A673 (cell line): ENCODE measurements around the gene CXCR6.

ENCODE experiments used
- CTCF ChIP-seq: fragments of 300-800, 200-600 bp; sonication (generic); conservative IDR thresholded peaks from 2 replicates; pipeline ENCODE4 v1.5.1; 2017; ENCODE audit warnings: low read depth, mild to moderate bottlenecking, antibody characterized with exemption, low read length, moderate library complexity, mixed read lengths
- EZH2 ChIP-seq: fragments of 200-600 bp; sonication (generic); IDR thresholded peaks from 2 replicates; pipeline ENCODE4 v1.6.1; 2017; ENCODE audit warnings: borderline replicate concordance, low read depth, mild to moderate bottlenecking, mixed read lengths, antibody characterized with exemption, low read length; ENCODE audit not compliant: poor library complexity, severe bottlenecking

- TF ChIP-seq CTCF (no peak), EZH2 (no peak)
Measured at GRCh38 chr3:45952456-45952855, 9.2 kb downstream of the CXCR6 start.
